ENCODE data around the gene NARF.
"Not testable (repeated sequence)": the region's sequence is repeated elsewhere in the genome, so short reads cannot be mapped to it uniquely, and the experiment has no call there.

NARF gene

DNA sequence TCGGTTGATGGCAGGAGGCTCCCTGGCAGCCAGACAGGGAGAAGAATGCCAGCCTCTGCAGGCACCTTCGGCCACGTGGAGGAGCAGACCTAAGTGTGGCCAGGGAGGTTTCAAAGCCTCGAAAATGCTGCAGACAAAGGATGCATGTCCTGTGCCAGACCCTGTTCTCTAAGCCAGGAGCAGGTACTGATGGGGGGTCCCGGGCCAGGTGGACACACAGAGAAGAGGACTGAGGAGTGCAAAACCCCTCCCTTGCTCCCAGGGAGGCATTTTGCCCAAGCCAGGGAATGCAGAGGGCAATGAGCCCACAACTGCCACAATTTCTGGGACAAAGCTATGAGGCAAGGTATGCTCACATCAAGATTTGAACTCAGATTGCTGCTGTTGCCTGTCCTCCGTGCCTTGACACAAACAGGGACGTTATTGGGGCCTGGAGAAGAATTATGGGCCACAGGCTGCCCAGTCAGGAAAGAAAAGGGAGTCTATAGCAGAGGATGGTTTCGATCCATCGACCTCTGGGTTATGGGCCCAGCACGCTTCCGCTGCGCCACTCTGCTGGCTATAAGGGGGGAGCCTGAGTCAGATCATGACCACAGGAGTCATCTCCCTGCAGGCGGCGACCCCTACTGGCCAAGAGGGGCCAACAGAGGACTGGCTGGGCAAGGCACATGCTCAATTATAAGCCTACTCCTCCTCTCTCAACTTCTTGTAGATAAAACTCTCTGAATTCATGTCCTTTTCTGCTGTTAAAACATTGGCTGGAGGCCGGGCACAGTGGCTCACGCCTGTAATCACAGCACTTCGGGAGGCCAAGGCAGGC lies 35.9 kb downstream of the NARF start:
- DNase-seq (ENCODE audit: low read depth) = peak; percentile 96
- H3K4me3 ChIP-seq (ENCODE audit: low read length) = no peak overlapping the region
- peaks cover 19% of the 10 kb centered on the region for H3K4me1 ChIP-seq (ENCODE audit: control insufficient read depth, insufficient read depth, low read length)
- H3K27me3 ChIP-seq (replicated peaks; ENCODE audit: control insufficient read depth, insufficient read depth, low read length) = no peaks in the 10 kb centered on the region
- H3K36me3 ChIP-seq (ENCODE audit: control insufficient read depth, insufficient read depth, low read length, severe bottlenecking) = no peaks in the 10 kb centered on the region
- no peaks in the 10 kb centered on the region for H3K9me3 ChIP-seq (ENCODE audit: control insufficient read depth, low read length)
- no peak overlapping the region for H3K9ac ChIP-seq (ENCODE audit: low read length)

DNA sequence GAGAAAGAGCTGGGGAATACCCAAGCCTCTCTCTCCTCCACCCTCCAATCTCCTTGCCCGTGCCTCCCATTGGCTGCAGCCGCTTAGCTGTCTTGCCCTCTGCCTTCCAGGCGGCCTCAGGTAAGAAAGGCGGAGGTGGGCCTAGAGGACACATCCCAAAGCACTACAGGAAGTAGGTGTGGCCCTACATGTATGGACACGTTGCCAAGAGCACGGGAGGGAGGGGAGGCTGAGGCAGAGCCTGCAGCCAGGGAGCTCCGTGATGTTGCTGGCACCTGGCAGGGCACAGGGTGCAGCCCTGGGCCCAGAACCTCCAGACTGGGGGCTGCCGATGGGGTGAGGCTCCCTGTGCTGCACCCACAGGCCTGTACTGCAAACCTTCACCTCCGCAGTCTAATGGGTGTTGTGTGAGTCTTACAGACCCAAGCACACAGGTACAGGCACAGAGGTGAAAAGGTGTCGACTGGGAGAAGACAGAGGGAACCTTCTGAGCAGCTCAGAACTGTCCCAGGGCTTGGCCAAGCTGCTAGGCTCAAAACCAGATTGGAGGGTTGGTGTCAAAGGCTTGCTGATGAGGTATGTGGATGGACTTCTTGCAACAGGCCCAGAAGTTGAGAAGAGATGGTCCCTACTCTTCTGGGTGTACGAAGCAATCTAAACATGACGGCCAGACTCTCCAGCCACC lies 37.4 kb downstream of the NARF start:
- no peak for DNase-seq (ENCODE audit: low read depth)
- no peaks in the 10 kb centered on the region for H3K9me3 ChIP-seq (ENCODE audit: control insufficient read depth, low read length)
- no peaks in the 10 kb centered on the region for H3K36me3 ChIP-seq (ENCODE audit: control insufficient read depth, insufficient read depth, low read length, severe bottlenecking)
- no peaks in the 10 kb centered on the region for H3K27me3 ChIP-seq (replicated peaks; ENCODE audit: control insufficient read depth, insufficient read depth, low read length)
- no peak overlapping the region for H3K9ac ChIP-seq (ENCODE audit: low read length)
- peaks cover 17% of the 10 kb centered on the region for H3K4me1 ChIP-seq (ENCODE audit: control insufficient read depth, insufficient read depth, low read length)
- no peak overlapping the region for H3K4me3 ChIP-seq (ENCODE audit: low read length)

DNA sequence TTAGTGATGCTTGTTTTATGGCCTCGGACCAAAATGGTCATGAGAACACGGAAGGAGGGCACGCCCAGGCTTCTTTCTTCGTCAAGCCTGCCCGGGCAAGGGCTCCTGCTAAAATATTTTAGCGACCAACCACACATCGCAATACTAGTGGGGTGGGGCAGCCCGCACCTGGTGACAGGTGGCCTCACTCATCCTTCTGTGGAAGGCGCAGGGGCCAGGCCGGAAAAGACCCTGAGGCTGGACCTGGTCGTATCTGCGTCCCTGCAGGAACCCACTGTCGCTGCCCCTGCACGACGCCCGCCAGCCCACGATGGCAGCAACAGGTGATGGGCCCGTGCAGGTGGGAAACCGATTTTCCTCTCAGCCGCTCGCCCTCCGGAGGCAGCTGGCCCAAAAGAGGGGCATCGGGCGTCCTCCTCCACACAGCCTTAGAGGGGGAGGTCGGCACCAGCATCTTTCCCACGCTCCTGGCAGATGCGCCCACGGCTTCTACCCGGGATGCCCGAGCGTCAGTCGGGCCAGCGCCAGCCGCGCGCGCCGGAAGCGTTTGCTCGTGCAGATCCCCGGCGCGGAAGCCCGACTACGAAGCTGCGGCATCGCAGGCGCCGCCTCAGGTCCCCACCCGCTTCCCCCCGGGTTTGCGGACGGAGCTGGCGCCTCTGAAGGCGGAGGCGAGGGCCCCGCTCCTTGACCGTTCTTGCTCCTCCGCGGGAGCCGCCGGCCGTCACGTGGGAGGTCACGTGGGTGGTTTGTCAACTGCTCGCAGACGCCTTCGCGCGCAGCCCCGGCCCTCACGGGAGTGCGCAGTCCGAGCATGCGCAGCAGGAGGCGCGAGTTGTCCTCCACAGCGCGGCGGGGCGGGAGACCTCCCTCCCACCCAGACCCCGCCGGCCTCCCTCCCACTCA lies 38.2 kb downstream of the NARF start:
- DNase-seq (ENCODE audit: low read depth) = peak; percentile 98
- no peaks in the 10 kb centered on the region for H3K27me3 ChIP-seq (replicated peaks; ENCODE audit: control insufficient read depth, insufficient read depth, low read length)
- no peaks in the 10 kb centered on the region for H3K9me3 ChIP-seq (ENCODE audit: control insufficient read depth, low read length)
- H3K9ac ChIP-seq (ENCODE audit: low read length) = peak overlapping the region; percentile 80
- peaks cover 17% of the 10 kb centered on the region for H3K4me1 ChIP-seq (ENCODE audit: control insufficient read depth, insufficient read depth, low read length)
- H3K4me3 ChIP-seq (ENCODE audit: low read length) = peak overlapping the region; percentile 81
- H3K36me3 ChIP-seq (ENCODE audit: control insufficient read depth, insufficient read depth, low read length, severe bottlenecking) = no peaks in the 10 kb centered on the region

DNA sequence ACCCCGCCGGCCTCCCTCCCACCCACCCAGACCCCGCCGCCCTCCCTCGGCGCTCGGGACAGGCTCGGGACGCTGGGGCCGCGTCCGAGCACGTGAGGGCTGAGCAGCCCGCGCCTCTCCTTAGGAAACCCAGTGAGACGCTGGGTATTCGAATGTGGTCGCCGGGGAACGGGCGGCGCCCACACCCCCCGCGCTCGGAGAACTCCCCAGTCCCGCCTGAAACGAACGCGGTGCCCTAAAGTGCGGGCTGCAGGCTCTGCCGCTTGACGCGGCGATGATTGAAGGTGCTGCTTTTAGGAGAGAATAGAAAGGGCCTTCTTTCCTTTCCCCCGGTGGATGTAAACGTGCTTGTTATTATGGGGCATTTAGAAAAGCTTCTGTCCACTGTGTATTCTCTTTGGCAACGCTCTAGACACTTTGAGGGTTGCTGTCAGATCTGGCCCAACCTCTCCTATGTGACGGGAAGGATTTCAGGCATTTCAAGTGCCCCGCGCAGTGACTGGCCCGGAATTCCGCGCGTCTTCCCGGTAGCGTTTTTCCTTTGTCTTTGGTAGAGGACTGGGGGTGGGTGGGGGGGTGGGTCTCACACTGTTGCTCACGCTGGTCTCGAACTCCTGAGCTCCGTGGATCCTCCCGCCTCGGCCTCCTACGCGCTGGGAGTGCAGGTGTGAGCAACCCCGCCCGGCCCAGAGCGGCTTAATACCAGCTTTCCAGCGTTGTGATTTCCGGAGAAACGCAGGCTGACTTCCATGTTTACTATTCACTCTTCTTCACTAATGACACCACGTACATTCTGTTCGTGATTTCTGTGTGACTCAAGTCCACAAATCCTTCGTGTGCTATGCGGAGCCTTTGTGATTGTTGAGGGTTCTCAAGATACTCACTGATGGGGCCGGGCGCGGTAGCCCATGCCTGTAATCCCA lies 39.2 kb downstream of the NARF start:
- Histone ChIP-seq H3K4me1 (ENCODE audit: control insufficient read depth, insufficient read depth, low read length) (peaks cover 13% of the 10 kb centered on the region), H3K9me3 (ENCODE audit: control insufficient read depth, low read length) (no peaks in the 10 kb centered on the region), H3K9ac (ENCODE audit: low read length) (peak overlapping the region; percentile 80), H3K36me3 (ENCODE audit: control insufficient read depth, insufficient read depth, low read length, severe bottlenecking) (no peaks in the 10 kb centered on the region), H3K4me3 (ENCODE audit: low read length) (peak overlapping the region; percentile 80), H3K27me3 (replicated peaks; ENCODE audit: control insufficient read depth, insufficient read depth, low read length) (no peaks in the 10 kb centered on the region)
- peak; percentile 78 for DNase-seq (ENCODE audit: low read depth)

DNA sequence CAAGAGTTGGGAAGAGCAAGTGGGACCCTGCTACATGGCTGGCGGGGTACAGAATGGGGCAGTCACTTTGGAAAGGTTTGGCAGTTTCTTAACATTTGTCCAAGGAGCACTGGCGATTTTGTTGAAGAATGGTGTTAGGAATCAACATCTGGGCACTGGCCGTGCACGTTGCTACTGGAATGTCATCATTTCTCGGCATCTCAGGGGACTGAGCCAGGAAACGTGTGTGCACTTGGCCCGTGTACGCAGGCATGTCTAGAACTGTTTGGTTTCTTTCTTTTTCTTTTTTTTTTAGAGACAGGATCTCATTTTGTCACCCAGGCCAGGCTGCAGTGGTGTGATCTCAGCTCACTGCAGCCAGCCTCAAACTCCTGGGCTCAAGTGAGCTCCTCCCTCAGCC lies 43.7 kb downstream of the NARF start:
- Histone ChIP-seq H3K4me3 (ENCODE audit: low read length) (no peak overlapping the region), H3K9me3 (ENCODE audit: control insufficient read depth, low read length) (no peaks in the 10 kb centered on the region), H3K27me3 (replicated peaks; ENCODE audit: control insufficient read depth, insufficient read depth, low read length) (peaks cover 3% of the 10 kb centered on the region), H3K36me3 (ENCODE audit: control insufficient read depth, insufficient read depth, low read length, severe bottlenecking) (no peaks in the 10 kb centered on the region), H3K4me1 (ENCODE audit: control insufficient read depth, insufficient read depth, low read length) (peaks cover 3% of the 10 kb centered on the region), H3K9ac (ENCODE audit: low read length) (no peak overlapping the region)
- no peak for DNase-seq (ENCODE audit: low read depth)

DNA sequence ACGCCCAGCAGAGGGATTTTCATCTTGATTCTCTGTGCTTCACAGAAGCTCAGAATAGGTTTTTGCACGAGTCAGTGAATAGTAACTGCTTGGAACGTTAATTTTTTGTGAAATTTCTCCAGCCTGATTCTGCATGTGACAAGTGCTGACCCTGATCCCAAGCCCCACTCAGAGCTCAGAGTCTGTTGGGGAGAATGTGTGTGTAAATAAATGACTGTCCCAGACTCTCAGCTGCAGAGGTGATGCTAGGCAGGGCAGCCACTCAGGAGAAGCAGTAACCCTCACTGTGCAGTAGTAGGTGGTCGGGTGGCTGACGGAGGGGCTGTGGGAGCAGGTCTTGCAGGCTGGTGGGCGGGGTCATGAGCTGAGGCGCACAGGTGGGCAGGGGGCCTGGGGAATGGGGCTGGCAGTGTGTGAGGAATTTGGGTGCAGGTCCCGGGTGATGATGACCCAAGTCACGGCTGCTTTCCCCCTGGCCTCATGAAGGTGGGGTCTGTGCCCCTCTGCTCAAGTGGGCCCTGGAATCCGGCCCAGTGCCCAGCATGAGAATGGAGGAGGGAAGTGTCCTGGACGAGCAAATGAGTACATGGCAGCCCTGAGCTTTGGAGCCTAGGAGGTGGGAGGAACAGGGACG lies 44.7 kb downstream of the NARF start:
- DNase-seq (ENCODE audit: low read depth) = no peak
- Histone ChIP-seq H3K4me3 (ENCODE audit: low read length) (no peak overlapping the region), H3K4me1 (ENCODE audit: control insufficient read depth, insufficient read depth, low read length) (no peaks in the 10 kb centered on the region), H3K9me3 (ENCODE audit: control insufficient read depth, low read length) (no peaks in the 10 kb centered on the region), H3K27me3 (replicated peaks; ENCODE audit: control insufficient read depth, insufficient read depth, low read length) (peaks cover 3% of the 10 kb centered on the region), H3K36me3 (ENCODE audit: control insufficient read depth, insufficient read depth, low read length, severe bottlenecking) (no peaks in the 10 kb centered on the region), H3K9ac (ENCODE audit: low read length) (no peak overlapping the region)

DNA sequence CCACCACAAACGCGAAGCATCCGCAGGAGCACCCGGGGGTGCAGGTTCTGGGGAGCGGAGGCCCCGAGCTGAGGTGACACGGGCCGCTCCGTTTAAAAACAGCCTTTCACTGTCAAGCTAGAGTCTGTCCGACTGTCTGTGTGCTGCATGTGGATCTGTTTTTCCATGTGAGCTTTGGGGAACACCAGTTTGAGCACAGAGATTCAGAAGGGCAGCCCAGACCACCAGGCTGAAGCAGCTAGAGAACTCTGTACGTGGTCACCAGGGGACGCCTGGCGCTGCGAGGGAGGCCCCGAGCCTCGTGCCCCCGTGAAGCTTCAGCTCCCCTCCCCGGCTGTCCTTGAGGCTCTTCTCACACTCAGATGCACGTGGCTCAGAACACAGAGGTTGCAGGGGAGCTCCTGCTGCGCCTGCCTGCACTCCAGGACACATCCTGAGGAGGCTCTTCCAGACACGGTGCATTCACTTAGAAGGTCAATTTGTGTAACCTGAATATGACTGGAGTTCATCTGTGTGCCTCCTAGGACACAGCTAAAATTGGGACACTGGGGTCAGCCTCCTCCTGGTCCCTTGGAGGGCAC lies 45.3 kb downstream of the NARF start:
- H3K36me3 ChIP-seq (ENCODE audit: control insufficient read depth, insufficient read depth, low read length, severe bottlenecking) = no peaks in the 10 kb centered on the region
- H3K9ac ChIP-seq (ENCODE audit: low read length) = no peak overlapping the region
- H3K4me3 ChIP-seq (ENCODE audit: low read length) = no peak overlapping the region
- H3K9me3 ChIP-seq (ENCODE audit: control insufficient read depth, low read length) = no peaks in the 10 kb centered on the region
- H3K27me3 ChIP-seq (replicated peaks; ENCODE audit: control insufficient read depth, insufficient read depth, low read length) = peaks cover 3% of the 10 kb centered on the region
- DNase-seq (ENCODE audit: low read depth) = no peak
- no peaks in the 10 kb centered on the region for H3K4me1 ChIP-seq (ENCODE audit: control insufficient read depth, insufficient read depth, low read length)

DNA sequence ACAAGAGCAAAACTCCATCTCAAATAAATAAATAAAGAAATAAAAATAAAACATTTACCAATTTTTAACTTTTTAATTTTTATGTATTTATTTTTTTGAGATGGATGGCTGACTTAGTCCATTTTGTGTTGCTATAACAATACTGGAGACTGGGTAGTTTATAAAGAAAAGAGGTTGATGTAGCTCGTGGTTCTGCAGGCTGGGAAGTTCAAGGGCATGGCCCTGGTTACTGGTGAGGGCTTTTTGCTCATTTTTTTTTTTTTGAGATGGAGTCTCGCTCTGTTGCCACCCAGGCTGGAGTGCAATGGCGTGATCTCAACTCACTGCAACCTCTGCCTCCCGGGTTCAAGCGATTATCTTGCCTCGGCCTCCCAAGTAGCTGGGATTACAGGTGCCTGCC lies 46.8 kb downstream of the NARF start:
- Histone ChIP-seq H3K27me3 (replicated peaks; ENCODE audit: control insufficient read depth, insufficient read depth, low read length) (peaks cover 3% of the 10 kb centered on the region), H3K4me1 (ENCODE audit: control insufficient read depth, insufficient read depth, low read length) (no peaks in the 10 kb centered on the region), H3K4me3 (ENCODE audit: low read length) (no peak overlapping the region), H3K36me3 (ENCODE audit: control insufficient read depth, insufficient read depth, low read length, severe bottlenecking) (no peaks in the 10 kb centered on the region), H3K9me3 (ENCODE audit: control insufficient read depth, low read length) (no peaks in the 10 kb centered on the region), H3K9ac (ENCODE audit: low read length) (no peak overlapping the region)
- DNase-seq (ENCODE audit: low read depth) = no peak

DNA sequence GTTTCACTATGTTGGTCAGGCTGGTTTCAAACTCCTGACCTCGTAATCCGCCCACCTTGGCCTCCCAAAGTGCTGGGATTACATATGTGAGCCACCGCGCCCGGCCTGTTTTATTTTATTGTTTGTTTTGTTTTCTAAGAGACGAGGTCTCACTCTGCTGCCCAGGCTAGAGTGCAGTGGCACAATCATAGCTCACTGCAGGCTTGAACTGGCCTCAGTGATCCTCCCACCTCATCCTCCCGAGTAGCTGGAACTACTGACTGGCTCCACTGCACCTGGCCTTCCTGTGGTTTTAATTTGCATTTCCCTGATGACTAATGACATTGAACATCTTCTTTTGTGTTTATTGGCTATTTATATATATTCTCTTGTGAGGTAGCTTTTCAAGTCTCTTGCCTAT lies 47.9 kb downstream of the NARF start:
- H3K9me3 ChIP-seq (ENCODE audit: control insufficient read depth, low read length); H3K27me3 ChIP-seq (replicated peaks; ENCODE audit: control insufficient read depth, insufficient read depth, low read length); H3K36me3 ChIP-seq (ENCODE audit: control insufficient read depth, insufficient read depth, low read length, severe bottlenecking); H3K4me3 ChIP-seq (ENCODE audit: low read length); DNase-seq (ENCODE audit: low read depth); H3K4me1 ChIP-seq (ENCODE audit: control insufficient read depth, insufficient read depth, low read length); H3K9ac ChIP-seq (ENCODE audit: low read length): not testable (repeated sequence)

DNA sequence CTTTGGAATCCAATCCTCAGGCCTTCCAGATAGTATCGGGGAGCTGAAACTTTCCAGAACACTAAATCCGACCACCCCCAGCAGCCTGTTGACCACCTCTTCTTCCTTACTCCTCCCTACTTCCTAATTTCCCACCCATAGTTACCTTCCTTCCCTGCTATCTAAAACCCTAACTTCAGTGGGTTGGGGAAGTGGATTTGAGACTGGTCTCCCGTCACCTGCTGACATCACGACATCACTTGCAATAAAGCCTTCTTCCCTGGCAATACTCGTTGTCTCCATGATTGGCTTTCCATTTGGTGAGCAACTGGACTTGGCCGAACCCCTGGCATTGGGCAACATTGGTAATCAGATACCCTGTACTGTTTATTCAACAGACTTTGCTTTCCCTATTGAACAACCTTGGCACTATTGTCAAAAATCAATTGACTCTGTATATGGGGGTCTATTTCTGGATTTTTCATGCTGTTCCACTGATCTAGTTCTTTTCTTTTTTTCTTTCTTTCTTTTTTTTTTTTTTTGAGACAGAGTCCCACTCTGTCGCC lies 49.2 kb downstream of the NARF start:
- H3K36me3 ChIP-seq (ENCODE audit: control insufficient read depth, insufficient read depth, low read length, severe bottlenecking) = no peaks in the 10 kb centered on the region
- no peaks in the 10 kb centered on the region for H3K4me1 ChIP-seq (ENCODE audit: control insufficient read depth, insufficient read depth, low read length)
- no peak for DNase-seq (ENCODE audit: low read depth)
- peaks cover 3% of the 10 kb centered on the region for H3K27me3 ChIP-seq (replicated peaks; ENCODE audit: control insufficient read depth, insufficient read depth, low read length)
- no peaks in the 10 kb centered on the region for H3K9me3 ChIP-seq (ENCODE audit: control insufficient read depth, low read length)
- H3K4me3 ChIP-seq (ENCODE audit: low read length) = no peak overlapping the region
- no peak overlapping the region for H3K9ac ChIP-seq (ENCODE audit: low read length)

Measured in adipocyte (in vitro differentiated cells).